Neutrophil (primary cell): ENCODE data around the gene BPHL.

Experiments used
- H3K27ac ChIP-seq: fragments of 200-600 bp; sonication (generic); 2 replicates; pipeline ENCODE4 v1.5.1; 2016; ENCODE audit warnings: mild to moderate bottlenecking, moderate library complexity
- H3K27me3 ChIP-seq: fragments of 200-600 bp; sonication (generic); 2 replicates; pipeline ENCODE4 v1.6.0; 2016; ENCODE audit warnings: mild to moderate bottlenecking
- H3K36me3 ChIP-seq: fragments of 200-600 bp; sonication (generic); 2 replicates; pipeline ENCODE4 v1.5.1; 2017
- H3K4me1 ChIP-seq, 2 experiments: fragments of 200-600 bp in 1 of 2; sonication (generic) in 1 of 2; 1 replicate in 1 of 2; 2 replicates in 1 of 2; pipeline versions ENCODE4 v1.5.1 to v1.6.1; 2013 to 2016; ENCODE audit warnings: low read depth in 1 of 2, low read length in 1 of 2, mild to moderate bottlenecking in 1 of 2, moderate library complexity in 1 of 2; ENCODE audit not compliant: control insufficient read depth in 1 of 2, insufficient read depth in 1 of 2
- H3K4me3 ChIP-seq, 2 experiments: fragments of 200-600 bp in 1 of 2; sonication (generic) in 1 of 2; 1 replicate in 1 of 2; 2 replicates in 1 of 2; pipeline ENCODE4 v1.5.1; 2013 to 2016; ENCODE audit warnings: low read depth in 1 of 2, low read length in 1 of 2, mild to moderate bottlenecking in 1 of 2, moderate library complexity in 1 of 2
- H3K9me3 ChIP-seq: fragments of 200-600 bp; sonication (generic); 2 replicates; pipeline ENCODE4 v1.5.1; 2016
- CTCF ChIP-seq: fragments of 200-600 bp; sonication (generic); IDR thresholded peaks from 2 replicates; pipeline ENCODE4 v1.5.1; 2016; ENCODE audit warnings: antibody characterized with exemption

Gene BPHL

GRCh38 chr6:3119040-3119723 lies 671 bp downstream of the BPHL start:
- Histone ChIP-seq H3K4me1 (peaks cover 11 to 16% of the 10 kb centered on the region in 2 experiments), H3K27ac (peak overlapping the region; percentile 89), H3K36me3 (peaks cover 17% of the 10 kb centered on the region), H3K9me3 (no peaks in the 10 kb centered on the region), H3K27me3 (peaks cover 23% of the 10 kb centered on the region), H3K4me3 (peak overlapping the region; percentile 63 to 99)
- no peak for TF ChIP-seq CTCF

GRCh38 chr6:3120765-3121089 lies 2.2 kb downstream of the BPHL start:
- Histone ChIP-seq H3K27ac (no peak overlapping the region), H3K4me3 (no peak overlapping the region), H3K27me3 (peaks cover 23% of the 10 kb centered on the region), H3K9me3 (no peaks in the 10 kb centered on the region), H3K4me1 (peaks cover 11 to 16% of the 10 kb centered on the region in 2 experiments), H3K36me3 (peaks cover 1% of the 10 kb centered on the region)
- no peak for TF ChIP-seq CTCF

GRCh38 chr6:3122823-3123182 lies 4.3 kb downstream of the BPHL start:
- Histone ChIP-seq H3K4me1 (peaks cover 13 to 14% of the 10 kb centered on the region in 2 experiments), H3K9me3 (no peaks in the 10 kb centered on the region), H3K4me3 (no peak overlapping the region), H3K36me3 (no peaks in the 10 kb centered on the region), H3K27ac (no peak overlapping the region), H3K27me3 (peaks cover 23% of the 10 kb centered on the region)
- no peak for TF ChIP-seq CTCF

- H3K4me3 ChIP-seq: no peak overlapping the region
- no peak for TF ChIP-seq CTCF
- H3K4me1 ChIP-seq: peaks cover 0 to 3% of the 10 kb centered on the region in 2 experiments
- no peaks in the 10 kb centered on the region for H3K36me3 ChIP-seq
- H3K27me3 ChIP-seq: peaks cover 16% of the 10 kb centered on the region
- H3K27ac ChIP-seq: no peak overlapping the region
- no peaks in the 10 kb centered on the region for H3K9me3 ChIP-seq
These were observed 6.2 kb downstream of the BPHL start for GRCh38 chr6:3124667-3125066.

- Histone ChIP-seq H3K9me3 (no peaks in the 10 kb centered on the region), H3K4me3 (no peak overlapping the region), H3K27me3 (peaks cover 4% of the 10 kb centered on the region), H3K4me1 (peaks cover 0 to 3% of the 10 kb centered on the region in 2 experiments), H3K36me3 (no peaks in the 10 kb centered on the region), H3K27ac (no peak overlapping the region)
- no peak for TF ChIP-seq CTCF
These were observed 7.3 kb downstream of the BPHL start for GRCh38 chr6:3125815-3126214.
